Neural progenitor cell (in vitro differentiated cells): ENCODE measurements around the gene TSEN54.

Source experiments
- CTCF ChIP-seq: fragments of 200-600 bp; sonication (generic); IDR thresholded peaks from 2 replicates; pipeline ENCODE4 v1.5.1; 2017; ENCODE audit warnings: antibody characterized with exemption, mild to moderate bottlenecking
- EZH2phosphoT487 ChIP-seq: fragments of 200-600 bp; sonication (generic); IDR thresholded peaks from 2 replicates; pipeline ENCODE4 v1.6.1; 2017; ENCODE audit warnings: antibody characterized with exemption

DNA sequence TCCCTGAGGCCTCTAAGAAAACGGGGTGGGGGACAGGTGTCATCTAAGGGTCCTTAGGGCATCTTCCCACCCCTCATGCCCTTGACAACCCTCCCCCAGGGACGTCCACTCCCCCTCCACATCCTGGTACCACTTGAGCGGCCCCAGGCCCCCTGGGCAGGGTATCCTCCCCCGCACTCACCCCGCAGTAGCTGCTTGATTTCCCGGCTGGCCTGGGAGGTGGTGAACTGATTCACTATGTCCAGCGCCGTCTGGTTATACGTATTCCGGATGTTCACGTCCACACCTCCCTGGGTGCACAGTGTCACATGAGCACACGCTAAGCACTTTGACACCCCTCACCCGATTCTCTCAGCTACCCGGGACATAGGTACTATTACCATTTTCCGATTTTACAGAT, 10.7 kb upstream of the TSEN54 start:
- no peak for TF ChIP-seq CTCF
- no peak for TF ChIP-seq EZH2phosphoT487
